Muscle layer of duodenum (tissue), 2 donors: ENCODE measurements around the gene UBA5.
A peak's percentile ranks its signal among the peaks of the same experiment; 100 is the strongest.

Experiments used
- H3K27ac ChIP-seq: one replicate; pipeline ENCODE4 v1.7.0; 2013; ENCODE audit warnings: mild to moderate bottlenecking, low read length
- H3K27me3 ChIP-seq: one replicate; pipeline ENCODE4 v1.7.0; 2013; ENCODE audit warnings: low read depth, mild to moderate bottlenecking, control low read depth, low read length
- H3K36me3 ChIP-seq, 2 donors: one replicate each; pipeline ENCODE4 v1.7.0; 2013; ENCODE audit warnings: low read length in 2 of 2, control low read depth in 1 of 2, mild to moderate bottlenecking in 1 of 2; ENCODE audit not compliant: insufficient read depth in 2 of 2, control insufficient read depth in 1 of 2
- H3K4me1 ChIP-seq, 2 donors: one replicate each; pipeline ENCODE4 v1.7.0; 2013; ENCODE audit warnings: low read length in 2 of 2, mild to moderate bottlenecking in 2 of 2, control low read depth in 1 of 2, moderate library complexity in 1 of 2; ENCODE audit not compliant: insufficient read depth in 2 of 2, control insufficient read depth in 1 of 2
- H3K4me3 ChIP-seq, 2 donors: one replicate each; pipeline ENCODE4 v1.7.0; 2013; ENCODE audit warnings: low read length in 2 of 2, low read depth in 1 of 2, mild to moderate bottlenecking in 1 of 2
- H3K9me3 ChIP-seq, 2 donors: one replicate each; pipeline ENCODE4 v1.7.0; 2013; ENCODE audit warnings: low read length in 2 of 2, control low read depth in 1 of 2, mild to moderate bottlenecking in 1 of 2; ENCODE audit not compliant: control insufficient read depth in 1 of 2
- donor health status: healthy.

The UBA5 gene

DNA sequence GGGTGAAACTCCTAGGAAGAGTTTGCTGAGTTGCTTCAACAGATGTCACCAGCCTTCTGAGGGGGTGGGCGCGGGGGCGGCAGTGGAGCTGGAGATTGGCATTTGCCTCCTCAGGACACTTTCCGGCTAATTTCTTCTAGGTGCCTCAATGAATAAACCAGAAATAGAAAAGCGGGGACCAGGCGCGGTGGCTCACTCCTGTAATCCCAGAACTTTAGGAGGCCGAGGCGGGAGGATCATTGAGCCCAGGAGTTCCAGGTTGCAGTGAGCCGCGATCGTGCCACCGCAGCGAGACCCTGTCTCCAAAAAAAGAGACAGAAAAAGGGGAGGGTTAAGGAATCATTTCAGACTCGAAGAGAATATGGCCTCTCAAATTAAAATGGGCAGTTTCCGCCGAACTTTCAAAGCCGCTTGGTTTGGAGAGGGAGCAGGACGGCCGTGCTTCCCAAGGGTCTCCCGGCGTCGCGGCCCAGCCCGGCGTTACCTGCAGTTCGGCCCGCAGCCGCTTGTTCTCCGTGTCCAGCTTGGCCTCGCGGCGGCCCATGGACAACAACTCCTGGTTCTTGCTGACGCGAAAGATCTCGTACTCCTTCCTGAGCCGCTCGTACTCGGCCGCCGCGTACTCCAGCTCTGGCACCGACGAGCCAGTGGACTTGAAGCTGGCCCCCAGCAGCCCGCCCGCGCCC lies 61.5 kb downstream of the UBA5 start:
- peaks cover 1 to 15% of the 10 kb centered on the region in 2 donors for H3K36me3 ChIP-seq
- peaks cover 0 to 19% of the 10 kb centered on the region in 2 donors for H3K4me1 ChIP-seq
- H3K9me3 ChIP-seq: no peaks in the 10 kb centered on the region
- H3K27ac ChIP-seq: peak overlapping the region; percentile 62
- H3K4me3 ChIP-seq: peak overlapping the region; percentile 65 to 67
- H3K27me3 ChIP-seq: no peaks in the 10 kb centered on the region

GRCh38 chr3:132722165-132723023 lies 62.3 kb downstream of the UBA5 start, which contains the start of gene NPHP3:
NPHP3 (minus strand) TSS chr3:132722409; CDS start chr3:132722355, 54 bp downstream.
- H3K9me3 ChIP-seq: no peaks in the 10 kb centered on the region
- H3K27ac ChIP-seq: peak within 1 kb of the TSS; percentile 62
- H3K36me3 ChIP-seq: peaks cover 0 to 13% of the 10 kb centered on the region in 2 donors
- peak within 1 kb of the TSS; percentile 70 to 78 for H3K4me3 ChIP-seq
- no peaks in the 10 kb centered on the region for H3K27me3 ChIP-seq
- peaks cover 0 to 19% of the 10 kb centered on the region in 2 donors for H3K4me1 ChIP-seq

DNA sequence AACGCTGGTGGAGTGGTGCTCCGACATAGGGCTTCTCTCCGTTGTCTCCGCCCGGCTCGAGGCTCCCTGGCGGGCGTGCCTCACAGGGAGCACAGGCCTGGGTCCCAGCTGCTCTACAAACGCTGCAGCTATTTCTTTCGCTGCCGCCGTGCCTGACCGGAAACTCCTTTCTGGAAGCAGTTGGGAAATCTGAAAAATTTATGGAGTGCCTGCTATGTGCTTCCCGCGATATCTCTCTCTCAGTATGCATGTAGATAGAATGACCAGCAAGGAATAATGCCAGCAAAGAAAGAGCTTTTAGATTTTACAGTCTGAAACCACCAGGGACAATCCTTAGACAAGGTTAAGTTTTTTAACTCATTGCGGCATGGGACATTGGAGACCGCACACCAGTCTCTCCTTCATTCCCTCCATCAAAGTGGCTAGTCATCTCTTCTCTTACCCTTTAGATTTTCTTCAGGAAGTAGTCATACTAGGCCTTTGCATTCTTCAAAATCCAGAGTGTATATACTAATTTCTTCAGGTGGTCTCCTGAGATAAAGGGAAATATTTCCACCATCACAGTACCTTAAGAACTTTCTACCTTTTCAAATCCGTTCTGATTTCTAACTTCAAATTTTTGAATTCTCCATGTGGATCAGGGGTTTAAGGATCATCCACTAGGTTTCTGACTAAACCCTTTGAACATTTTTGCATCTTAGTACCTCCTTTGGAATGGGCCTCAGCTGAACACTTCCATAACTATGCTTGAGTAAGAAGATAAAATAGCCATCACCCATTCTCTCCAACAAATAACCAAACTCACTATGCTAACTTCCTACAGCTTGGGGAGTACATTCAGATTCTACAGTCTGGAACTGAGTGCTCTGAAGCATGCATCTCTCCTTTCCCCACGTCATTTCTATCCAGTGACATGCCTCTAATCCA lies 63.2 kb downstream of the UBA5 start:
- H3K4me1 ChIP-seq: peaks cover 0 to 19% of the 10 kb centered on the region in 2 donors
- H3K9me3 ChIP-seq: no peaks in the 10 kb centered on the region
- peak overlapping the region; percentile 70 to 78 for H3K4me3 ChIP-seq
- H3K36me3 ChIP-seq: peaks cover 0 to 6% of the 10 kb centered on the region in 2 donors
- H3K27me3 ChIP-seq: no peaks in the 10 kb centered on the region
- peak overlapping the region; percentile 41 for H3K27ac ChIP-seq

GRCh38 chr3:132726341-132726823 lies 66.3 kb downstream of the UBA5 start:
- no peak overlapping the region for H3K27ac ChIP-seq
- no peaks in the 10 kb centered on the region for H3K27me3 ChIP-seq
- no peaks in the 10 kb centered on the region for H3K36me3 ChIP-seq
- no peaks in the 10 kb centered on the region for H3K9me3 ChIP-seq
- no peaks in the 10 kb centered on the region for H3K4me1 ChIP-seq
- no peak overlapping the region for H3K4me3 ChIP-seq
